ENCODE measurements around the gene PIK3C3. TPM values are rescaled to one million over a fixed set of nuclear protein-coding genes. Genes with fewer than 3 reads are reported as not detected.

Gene PIK3C3
- total and polyA plus RNA-seq, 2 of the 8 experiments (the other 6 are each of a cell fraction or from before 2014, with no cell fraction given): 15.3 to 47.4 TPM

DNA sequence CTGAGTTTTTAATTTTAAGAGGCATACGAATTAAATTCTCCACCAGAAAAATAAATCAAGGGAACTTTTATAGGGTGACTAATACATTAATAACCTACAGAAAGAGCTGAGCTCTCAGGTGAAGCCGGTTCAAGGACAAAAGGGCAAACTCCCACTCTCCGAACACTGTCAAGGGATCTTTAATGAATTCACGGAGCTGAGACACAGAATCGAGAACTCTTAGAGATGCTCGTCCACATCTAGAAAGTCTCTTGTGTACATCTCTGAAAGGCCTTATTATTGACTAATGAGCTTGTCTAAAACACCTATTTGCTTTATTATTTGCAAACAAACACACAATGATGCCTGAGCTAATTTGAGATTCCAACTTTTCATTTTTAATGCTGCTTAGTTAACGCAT, 33.3 kb upstream of the PIK3C3 start:
- Histone ChIP-seq H2BK12ac (ENCODE audit: low read depth, low read length) (no peak overlapping the region), H2BK5ac (ENCODE audit: low read depth, low read length) (no peak overlapping the region), H2AK5ac (ENCODE audit: low read depth, low read length) (no peak overlapping the region), H3K23me2 (ENCODE audit: low read depth, low read length) (no peaks in the 10 kb centered on the region), H3K27me3 (replicated peaks in 1 of 4; ENCODE audit: control insufficient read depth in 3 of 4, extremely low read depth in 1 of 4, insufficient read depth in 3 of 4, low read length in 3 of 4) (no peaks in the 10 kb centered on the region), H3K9me3 (ENCODE audit: insufficient read depth in 2 of 2, low read depth in 1 of 2, low read length in 1 of 2) (no peaks in the 10 kb centered on the region), H4K91ac (replicated peaks; ENCODE audit: insufficient read length, low read length) (no peak overlapping the region), H3K56ac (replicated peaks; ENCODE audit: insufficient read length, low read depth, low read length) (no peak overlapping the region), H4K20me1 (replicated peaks in 1 of 2; ENCODE audit: control insufficient read depth in 1 of 2, insufficient read depth in 2 of 2, low read length in 2 of 2) (no peaks in the 10 kb centered on the region), H2BK15ac (ENCODE audit: low read length) (no peak overlapping the region), H3K27ac (ENCODE audit: low read depth, low read length) (no peak overlapping the region), H3K23ac (ENCODE audit: insufficient read length) (no peak overlapping the region), H3K9ac (replicated peaks in 1 of 4; ENCODE audit: extremely low read depth in 1 of 4, low read depth in 3 of 4, low read length in 3 of 4) (no peak overlapping the region), H3K36me3 (ENCODE audit: control insufficient read depth in 2 of 4, insufficient read depth in 4 of 4, low read length in 3 of 4) (no peaks in the 10 kb centered on the region), H3K79me2 (ENCODE audit: control insufficient read depth in 1 of 2, insufficient read depth in 2 of 2, low read length in 2 of 2) (no peaks in the 10 kb centered on the region), H4K5ac (ENCODE audit: insufficient read length, low read depth, low read length) (no peak overlapping the region), H3K4me1 (replicated peaks in 1 of 4; ENCODE audit: control insufficient read depth in 3 of 4, insufficient read depth in 4 of 4, low read length in 3 of 4) (no peaks in the 10 kb centered on the region), H3K79me1 (ENCODE audit: low read depth, low read length) (no peaks in the 10 kb centered on the region), H3K4me3 (ENCODE audit: extremely low read depth in 1 of 4, insufficient read depth in 2 of 4, low read depth in 3 of 4, low read length in 4 of 4) (no peak overlapping the region), H4K8ac (ENCODE audit: extremely low read depth, insufficient read depth, low read length) (no peak overlapping the region), H3K4ac (replicated peaks; ENCODE audit: insufficient read length, low read depth, low read length) (no peak overlapping the region), H2BK120ac (replicated peaks; ENCODE audit: low read depth, low read length) (no peak overlapping the region), H2AFZ (ENCODE audit: low read length) (no peak overlapping the region), H3K4me2 (ENCODE audit: insufficient read depth in 1 of 2, low read depth in 2 of 2, low read length in 2 of 2) (no peak overlapping the region), H3K18ac (ENCODE audit: extremely low read depth, low read length) (no peak overlapping the region), H3K14ac (ENCODE audit: insufficient read length) (no peak overlapping the region), H2BK20ac (ENCODE audit: low read length) (no peak overlapping the region)
- POLR2A ChIA-PET (ENCODE audit: partially characterized antibody): no interaction called here
- 89% methylated on average over 7 of the region's 7 CpGs; no CpG with 5 or more reads in 1 of the 2 experiments for WGBS, 2 experiments (ENCODE audit: extremely low coverage in 1 of 2, insufficient coverage in 1 of 2, insufficient read length in 1 of 2, insufficient replicate concordance in 2 of 2, low coverage in 1 of 2, low lambda C conversion rate in 2 of 2, missing lambda C conversion rate in 1 of 2)
- DNase-seq (ENCODE audit: low read depth in 1 of 2, low spot score in 2 of 2) (no peak), FAIRE-seq (no peak)
- CTCF ChIA-PET (ENCODE audit: partially characterized antibody): no interaction called here
- TF ChIP-seq HDAC6 (IDR thresholded peaks at IDR 0.05; ENCODE audit: low read depth, low read length) (no peak), CTBP2 (IDR thresholded peaks at IDR 0.05; ENCODE audit: borderline replicate concordance, insufficient read depth, insufficient read length, low read length) (no peak), RBBP5 (IDR thresholded peaks at IDR 0.05; ENCODE audit: borderline replicate concordance, low read depth, low read length) (no peak), POLR2AphosphoS5 (IDR thresholded peaks at IDR 0.05; ENCODE audit: low read depth, low read length) (no peak)
